Thymus (tissue), 11 donors: ENCODE results near the gene C6orf47. TPM values are rescaled to one million over a fixed set of nuclear protein-coding genes. Genes with fewer than 3 reads are reported as not detected.

Experiments
- DNase-seq, 9 donors: peaks; one replicate each; pipeline ENCODE4 v3.0.0-alpha.2; 2013; ENCODE audit warnings: low spot score in 9 of 9, low read depth in 6 of 9, missing footprints in 1 of 9
- H3K27ac ChIP-seq, 2 donors: one replicate each; pipeline ENCODE4 v1.5.1; 2013; ENCODE audit warnings: control low read depth in 1 of 2, low read depth in 1 of 2, low read length in 1 of 2, mild to moderate bottlenecking in 1 of 2, moderate library complexity in 1 of 2
- H3K27me3 ChIP-seq, 2 donors: one replicate each; pipeline ENCODE4 v1.5.1; 2013; ENCODE audit warnings: low read length in 1 of 2; ENCODE audit not compliant: control insufficient read depth in 2 of 2, insufficient read depth in 1 of 2
- H3K36me3 ChIP-seq, 2 donors: one replicate each; pipeline ENCODE4 v1.5.1; 2013; ENCODE audit warnings: low read length in 1 of 2, mild to moderate bottlenecking in 1 of 2, moderate library complexity in 1 of 2; ENCODE audit not compliant: control insufficient read depth in 2 of 2, insufficient read depth in 2 of 2
- H3K4me1 ChIP-seq, 2 donors: one replicate each; pipeline ENCODE4 v1.5.1; 2013; ENCODE audit warnings: low read length in 2 of 2; ENCODE audit not compliant: control insufficient read depth in 2 of 2, insufficient read depth in 2 of 2
- H3K4me3 ChIP-seq, 2 donors: one replicate each; pipeline ENCODE4 v1.5.1; 2013; ENCODE audit warnings: low read length in 2 of 2, control low read depth in 1 of 2, mild to moderate bottlenecking in 1 of 2
- H3K9me3 ChIP-seq, 2 donors: one replicate each; pipeline ENCODE4 v1.5.1; 2013; ENCODE audit warnings: low read length in 1 of 2, mild to moderate bottlenecking in 1 of 2; ENCODE audit not compliant: control insufficient read depth in 2 of 2, insufficient read depth in 1 of 2
- WGBS: extraction: QIAGEN DNeasy Blood & Tissue Kit; methylation state at CpG from one replicate; pipeline ENCODE4 v1.1.7; 2013; 5-methylcytosine and 5-hydroxymethylcytosine counted together
- polyA plus RNA-seq: library from polyadenylated mRNA; stranded (reverse); fragments of 200-250 nt; gene quantifications from one replicate; pipeline ENCODE4 v1.2.3, GENCODE V29; 2013
- total RNA-seq: library from RNA; stranded (reverse); fragments of 120-200 nt; gene quantifications from one replicate; pipeline ENCODE4 v1.2.4, GENCODE V29; 2013
- donor health status: healthy.

Gene C6orf47
- total and polyA plus RNA-seq, 2 donors: 16.7 to 19.1 TPM

DNA sequence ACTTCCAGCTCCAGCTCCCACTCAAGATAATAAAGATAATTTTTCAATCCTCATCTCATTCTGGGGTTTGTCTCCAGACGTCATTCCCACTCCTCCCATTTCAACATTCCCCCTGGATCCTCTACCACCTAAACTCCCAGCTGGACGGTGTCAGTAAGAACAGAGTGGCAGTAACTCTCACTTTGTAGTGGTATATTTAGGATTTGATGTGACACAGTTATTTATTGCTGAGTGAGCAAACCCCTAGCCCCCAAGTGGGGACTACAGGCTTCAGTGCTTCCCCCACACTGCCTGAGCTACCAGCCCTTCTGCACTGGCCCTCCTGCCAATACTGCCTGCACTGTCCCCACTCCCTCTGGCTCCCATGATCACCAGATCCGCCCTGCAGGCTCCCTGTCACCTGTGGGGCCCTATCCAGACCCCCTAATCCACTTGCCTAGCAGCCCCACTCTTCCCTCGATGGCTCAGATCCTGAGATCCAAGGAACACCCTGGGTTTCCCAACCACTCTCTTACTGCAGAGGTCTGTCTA lies 2.4 kb downstream of the C6orf47 start:
- no peak for DNase-seq
- H3K4me1 ChIP-seq: peaks cover 35 to 59% of the 10 kb centered on the region in 2 donors
- H3K27me3 ChIP-seq: no peaks in the 10 kb centered on the region
- H3K36me3 ChIP-seq: peaks cover 18 to 46% of the 10 kb centered on the region in 2 donors
- no peak overlapping the region for H3K27ac ChIP-seq
- no peaks in the 10 kb centered on the region for H3K9me3 ChIP-seq
- H3K4me3 ChIP-seq: no peak overlapping the region
- WGBS: 97% methylated on average over 4 of the region's 4 CpGs

DNA sequence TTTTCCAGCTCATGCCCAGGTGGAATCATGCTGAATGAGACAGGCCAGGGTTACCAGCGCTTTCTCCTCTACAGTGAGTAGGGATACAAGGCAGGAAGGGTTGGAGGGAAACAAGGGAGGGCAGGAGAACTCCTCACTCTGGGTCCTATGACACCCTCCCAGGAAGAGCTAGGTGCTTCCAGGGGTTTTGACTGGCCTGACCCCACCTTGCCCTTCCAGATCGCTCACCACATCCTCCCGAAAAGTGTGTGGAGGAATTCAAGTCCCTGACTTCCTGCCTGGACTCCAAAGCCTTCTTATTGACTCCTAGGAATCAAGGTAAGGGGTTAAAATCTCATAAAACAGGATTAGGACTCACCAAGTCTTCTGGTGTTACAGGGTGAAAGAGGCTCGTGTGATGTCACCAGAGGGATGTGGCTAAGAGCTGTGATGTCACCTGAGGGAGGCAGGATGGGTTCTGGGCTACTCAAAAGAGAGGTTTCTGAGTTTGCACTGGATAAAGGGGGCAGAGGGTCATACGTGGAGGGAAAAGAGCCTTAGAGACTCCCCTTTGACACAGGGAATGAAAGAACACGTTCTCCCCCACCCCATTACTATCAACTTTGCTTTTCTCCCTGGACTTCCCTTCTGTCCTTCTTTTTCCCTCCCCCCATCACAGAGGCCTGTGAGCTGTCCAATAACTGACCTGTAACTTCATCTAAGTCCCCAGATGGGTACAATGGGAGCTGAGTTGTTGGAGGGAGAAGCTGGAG lies 3.0 kb downstream of the C6orf47 start:
- H3K27ac ChIP-seq: no peak overlapping the region

DNA sequence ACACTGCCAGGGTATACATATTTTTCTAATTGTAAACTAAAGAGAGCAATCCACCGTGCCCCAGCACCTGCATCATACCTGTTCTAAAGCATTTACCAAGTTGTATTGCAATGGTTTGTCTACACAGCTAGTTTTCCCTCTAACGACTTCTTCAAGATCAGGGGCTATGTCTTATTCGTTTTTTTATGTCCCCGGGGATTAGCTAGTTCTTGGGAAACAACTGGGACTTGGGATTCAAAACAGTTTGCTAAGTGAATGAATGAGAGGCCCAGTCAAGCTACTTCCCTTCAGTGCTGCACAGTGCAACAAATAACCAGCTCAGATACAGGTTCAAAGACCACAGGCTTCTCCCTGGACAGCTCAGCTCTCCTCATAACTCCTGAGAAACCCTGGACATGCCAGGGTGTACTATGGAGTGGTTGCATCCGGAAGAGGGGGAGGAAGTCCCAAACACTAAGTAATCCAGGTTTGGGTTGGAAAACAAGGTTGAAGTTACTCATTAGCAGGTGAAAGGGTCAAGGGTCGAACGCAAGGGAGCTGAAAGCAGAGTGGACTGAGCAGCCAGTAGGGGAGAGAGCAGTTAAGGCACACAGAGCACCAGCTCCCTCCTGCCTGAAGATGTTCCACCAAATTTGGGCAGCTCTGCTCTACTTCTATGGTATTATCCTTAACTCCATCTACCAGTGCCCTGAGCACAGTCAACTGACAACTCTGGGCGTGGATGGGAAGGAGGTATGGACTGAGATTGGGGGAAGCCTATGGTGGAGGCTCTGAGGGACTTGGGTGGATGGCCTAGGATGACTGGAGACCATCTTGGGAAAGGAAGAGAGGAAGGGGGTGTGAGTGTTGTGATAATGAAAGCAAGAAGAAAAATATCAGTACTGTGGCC lies 5.0 kb downstream of the C6orf47 start, which contains the start of gene APOM:
Gene APOM (plus strand): TSS at position 546 of the 889 bp plus-strand sequence. CDS start 73 bp downstream, at position 619.
- no peak for DNase-seq
- Histone ChIP-seq H3K36me3 (peaks cover 14 to 34% of the 10 kb centered on the region in 2 donors), H3K9me3 (no peaks in the 10 kb centered on the region), H3K4me3 (no peak within 1 kb of the TSS), H3K27ac (no peak within 1 kb of the TSS), H3K4me1 (peaks cover 22 to 46% of the 10 kb centered on the region in 2 donors), H3K27me3 (no peaks in the 10 kb centered on the region)
- 97% methylated on average over 8 of the region's 8 CpGs for WGBS

More for the DNA sequence above, 3.0 kb downstream of the C6orf47 start:
- Histone ChIP-seq H3K36me3 (peaks cover 18 to 42% of the 10 kb centered on the region in 2 donors), H3K27me3 (no peaks in the 10 kb centered on the region), H3K4me3 (no peak overlapping the region), H3K4me1 (peaks cover 29 to 54% of the 10 kb centered on the region in 2 donors), H3K9me3 (no peaks in the 10 kb centered on the region)
- DNase-seq: no peak
- WGBS: 96% methylated on average over 6 of the region's 6 CpGs

DNA sequence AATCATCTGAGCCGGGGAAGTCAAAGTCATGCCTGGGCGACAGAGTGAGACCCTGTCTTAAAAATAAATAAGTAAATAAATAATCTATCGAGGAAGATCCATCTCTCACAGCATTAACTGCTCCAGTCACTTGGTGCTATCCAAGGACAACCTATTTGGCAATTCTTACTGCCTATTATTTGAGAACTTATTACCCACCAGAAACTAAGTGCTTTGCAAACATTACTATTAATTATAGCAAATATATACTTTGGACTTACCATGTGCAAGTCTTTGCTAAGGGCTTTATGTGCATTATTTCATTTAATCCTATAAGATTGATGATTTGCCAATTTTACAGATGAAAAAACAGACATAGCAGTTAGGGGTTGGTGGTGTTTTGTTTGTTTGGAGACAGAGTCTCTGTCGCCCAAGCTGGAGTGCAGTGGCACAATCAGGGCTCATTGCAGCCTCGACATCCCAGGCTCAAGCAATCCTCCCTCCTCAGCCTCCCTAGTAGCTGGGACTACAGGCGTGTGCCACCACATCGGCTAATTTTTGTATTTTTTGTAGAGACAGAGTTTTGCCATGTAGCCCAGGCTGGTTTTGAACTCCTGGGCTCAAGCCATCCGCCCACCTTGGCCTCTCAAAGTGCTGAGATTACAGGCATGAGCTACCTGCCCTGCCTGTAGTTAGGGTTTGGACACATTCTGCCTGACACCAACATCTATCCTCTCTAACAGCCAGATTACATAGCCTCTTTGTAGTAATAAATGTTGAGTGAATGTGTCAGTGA lies 5.8 kb downstream of the C6orf47 start:
- peaks cover 21 to 41% of the 10 kb centered on the region in 2 donors for H3K4me1 ChIP-seq

DNA sequence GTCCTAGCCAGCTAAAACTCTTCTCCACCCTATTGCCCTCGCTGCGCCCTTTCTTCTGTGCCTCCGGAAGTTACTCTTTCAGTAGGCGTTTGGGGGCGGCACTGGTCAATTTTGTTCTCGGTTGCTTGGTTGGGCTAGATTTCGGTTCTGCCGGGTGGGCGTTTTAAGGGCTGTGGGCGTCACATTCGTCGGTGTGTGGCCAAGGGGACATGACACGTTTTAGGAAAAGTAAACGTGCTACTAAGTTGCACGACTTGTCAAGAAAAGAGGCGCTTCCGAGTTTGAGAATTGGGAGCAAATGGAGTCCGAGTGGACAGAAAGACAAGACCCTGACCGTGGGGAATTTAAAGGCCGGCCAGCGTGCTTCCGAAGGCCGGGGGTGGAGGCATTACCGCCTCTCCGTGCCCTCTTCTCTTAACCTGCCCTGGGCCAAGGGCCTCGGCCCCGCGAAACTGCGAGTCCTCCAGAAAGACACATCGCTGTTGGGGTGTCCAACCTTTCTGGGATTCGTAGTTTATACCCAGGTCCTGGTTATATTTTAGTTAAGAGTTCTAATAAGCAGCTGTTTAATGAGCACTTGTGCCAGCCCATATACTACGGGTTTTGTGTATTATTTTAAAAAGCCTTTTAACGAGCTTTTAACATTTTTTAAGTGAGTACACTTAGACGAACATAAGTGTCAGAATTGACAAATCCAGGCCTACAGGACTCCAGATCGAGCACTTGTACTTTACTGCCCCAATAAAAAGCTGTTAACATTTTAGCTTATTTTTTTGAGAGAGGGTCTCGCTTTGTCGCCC lies 7.5 kb downstream of the C6orf47 start:
- no peaks in the 10 kb centered on the region for H3K9me3 ChIP-seq
- peaks cover 9 to 25% of the 10 kb centered on the region in 2 donors for H3K4me1 ChIP-seq
- no peaks in the 10 kb centered on the region for H3K27me3 ChIP-seq
- peak overlapping the region; percentile 72 to 86 for H3K4me3 ChIP-seq
- H3K27ac ChIP-seq: peak overlapping the region; percentile 96 to 97
- DNase-seq: no peak
- H3K36me3 ChIP-seq: peaks cover 26 to 47% of the 10 kb centered on the region in 2 donors
- 12% methylated on average over 37 of the region's 37 CpGs for WGBS

More for the DNA sequence above, 5.8 kb downstream of the C6orf47 start:
- WGBS: 97% methylated on average over 8 of the region's 8 CpGs
- no peaks in the 10 kb centered on the region for H3K27me3 ChIP-seq
- no peak for DNase-seq
- no peaks in the 10 kb centered on the region for H3K9me3 ChIP-seq
- no peak overlapping the region for H3K4me3 ChIP-seq
- peaks cover 14 to 40% of the 10 kb centered on the region in 2 donors for H3K36me3 ChIP-seq
- H3K27ac ChIP-seq: no peak overlapping the region

DNA sequence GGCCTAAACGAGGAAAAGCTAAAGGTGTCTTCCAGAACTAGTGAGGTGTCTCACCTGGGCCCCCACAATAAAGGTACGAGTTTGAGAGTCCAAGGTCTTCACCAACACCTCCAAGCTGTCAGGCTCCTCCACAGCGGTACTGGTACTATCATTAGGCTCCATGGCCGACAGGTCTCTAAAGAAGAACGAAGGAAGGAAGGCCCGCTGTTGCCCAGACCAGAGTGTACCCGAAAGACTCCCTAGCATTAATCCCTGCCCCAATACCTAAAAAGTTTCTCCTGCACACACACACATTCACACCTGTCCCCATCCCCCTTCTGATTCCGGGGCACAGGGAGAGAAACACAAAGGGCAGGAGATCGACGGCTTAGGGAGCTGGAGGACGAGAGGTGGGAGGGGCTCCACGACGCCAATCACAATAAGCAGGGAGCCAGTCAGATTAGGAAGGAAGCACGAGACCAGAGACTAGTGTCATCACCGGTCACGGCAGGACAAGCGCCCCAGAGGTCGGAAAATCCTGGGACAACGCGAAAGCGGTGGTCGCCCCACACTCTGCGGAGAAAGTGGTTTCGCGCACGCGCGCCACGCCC lies 8.9 kb downstream of the C6orf47 start:
- Histone ChIP-seq H3K36me3 (peaks cover 31 to 52% of the 10 kb centered on the region in 2 donors), H3K27me3 (no peaks in the 10 kb centered on the region), H3K9me3 (no peaks in the 10 kb centered on the region), H3K4me3 (peak overlapping the region; percentile 72 to 86), H3K27ac (peak overlapping the region; percentile 96 to 97), H3K4me1 (peaks cover 9 to 19% of the 10 kb centered on the region in 2 donors)
- DNase-seq: peak in 1 of 9 donors; percentile 27
- 5% methylated on average over 29 of the region's 29 CpGs for WGBS

DNA sequence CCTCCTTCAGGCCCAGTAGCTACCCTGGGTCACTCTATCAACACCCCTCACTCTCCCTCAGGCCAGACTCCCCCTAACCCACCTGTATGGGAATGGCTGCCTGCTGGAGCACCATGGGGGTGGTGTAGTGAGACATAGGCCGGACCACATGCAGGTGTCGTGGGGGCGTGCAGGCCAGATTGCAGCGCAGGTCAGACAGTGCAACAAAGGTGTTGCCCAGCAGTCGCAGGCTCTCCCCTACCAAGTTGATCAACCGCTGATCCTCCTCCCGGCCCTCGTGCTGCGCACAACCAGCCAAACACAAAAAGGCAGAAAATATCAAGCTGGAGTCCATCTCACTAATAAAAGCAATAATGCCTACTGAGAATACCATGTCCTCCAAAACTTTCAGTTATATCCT lies 15.3 kb downstream of the C6orf47 start:
- peaks cover 87 to 93% of the 10 kb centered on the region in 2 donors for H3K36me3 ChIP-seq
- H3K27me3 ChIP-seq: no peaks in the 10 kb centered on the region
- no peak for DNase-seq
- H3K27ac ChIP-seq: no peak overlapping the region
- WGBS: over 99% methylated on average over 9 of the region's 9 CpGs
- H3K4me3 ChIP-seq: no peak overlapping the region
- no peaks in the 10 kb centered on the region for H3K9me3 ChIP-seq
- H3K4me1 ChIP-seq: no peaks in the 10 kb centered on the region
